GM12872 (cell line): ENCODE data around the gene CXXC5.

ENCODE experiments used
- CTCF ChIP-seq: IDR thresholded peaks from 3 replicates; pipeline ENCODE4 v1.5.1; 2011; ENCODE audit warnings: low read depth, mild to moderate bottlenecking, low read length, moderate library complexity; ENCODE audit not compliant: insufficient read depth

The CXXC5 gene

GRCh38 chr5:139699351-139699750 is 51.2 kb downstream of the CXXC5 start:
- no peak for TF ChIP-seq CTCF

DNA sequence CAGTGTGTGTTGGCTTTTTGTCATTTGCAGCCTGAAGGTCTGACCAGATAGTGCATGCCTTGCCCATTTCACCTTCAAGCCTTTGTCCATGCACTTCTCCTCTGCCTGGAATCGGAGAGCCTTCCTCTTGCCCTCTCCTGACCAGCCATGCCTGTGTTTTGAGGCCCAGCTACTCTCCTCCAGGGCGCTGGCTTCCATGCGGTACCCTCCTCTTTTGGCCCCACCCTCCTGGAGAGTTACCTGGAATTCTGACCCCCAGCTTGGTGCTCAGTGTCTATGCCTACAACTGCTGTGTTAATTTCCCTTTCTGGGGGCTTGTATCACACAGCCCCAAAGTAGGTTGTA is 52.5 kb downstream of the CXXC5 start:
- no peak for TF ChIP-seq CTCF

DNA sequence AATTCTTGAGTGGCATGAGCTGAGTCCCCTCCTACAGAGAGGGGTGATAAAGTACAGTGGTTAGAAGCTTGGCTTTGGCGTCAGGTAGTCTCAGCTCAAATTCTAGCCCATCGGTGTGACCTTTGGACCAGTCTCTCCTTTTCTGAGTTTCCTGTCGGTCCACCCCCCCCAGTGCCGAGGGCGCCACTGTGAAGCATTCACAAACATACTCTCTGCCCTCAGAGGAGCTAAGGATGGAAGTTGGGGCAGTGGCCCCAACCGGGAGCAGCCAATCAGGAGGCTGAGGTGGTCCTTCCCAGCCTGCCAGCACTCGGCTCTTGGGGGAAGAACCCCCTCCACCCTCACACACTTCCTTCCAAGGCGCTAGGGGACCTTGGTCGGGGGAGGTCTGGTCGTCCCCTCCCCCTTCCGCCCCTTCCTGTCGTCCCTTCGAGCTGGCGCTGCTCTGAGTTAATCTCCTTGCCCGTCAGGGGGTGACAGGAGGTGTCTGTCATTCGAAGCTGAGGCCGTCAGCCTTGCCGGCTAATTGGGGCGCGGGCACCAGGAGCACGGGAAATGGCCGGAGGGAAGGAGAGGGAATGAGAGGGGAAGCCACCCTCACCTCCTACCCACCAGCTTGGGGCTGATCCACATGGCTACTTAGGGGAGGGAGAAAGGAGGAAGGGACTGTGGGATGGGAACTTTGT is 53.0 kb downstream of the CXXC5 start:
- TF ChIP-seq CTCF = no peak

DNA sequence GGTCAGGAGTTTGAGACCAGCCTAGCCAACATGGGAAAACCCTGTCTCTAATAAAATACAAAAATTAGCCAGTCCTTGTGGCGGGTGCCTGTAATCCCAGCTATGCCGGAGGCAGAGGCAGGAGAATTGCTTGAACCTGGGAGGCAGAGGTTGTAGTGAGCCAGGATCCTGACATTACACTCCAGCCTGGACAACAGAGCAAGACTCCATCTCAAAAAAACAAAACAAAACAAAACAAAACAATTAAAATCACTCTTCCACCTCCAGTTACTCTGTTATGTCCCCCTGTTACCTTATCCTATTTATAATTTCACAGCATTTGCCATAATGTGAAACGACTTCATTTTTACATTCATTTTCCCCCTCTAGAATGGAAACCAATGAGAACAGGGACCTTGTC is 54.4 kb downstream of the CXXC5 start:
- TF ChIP-seq CTCF = no peak

DNA sequence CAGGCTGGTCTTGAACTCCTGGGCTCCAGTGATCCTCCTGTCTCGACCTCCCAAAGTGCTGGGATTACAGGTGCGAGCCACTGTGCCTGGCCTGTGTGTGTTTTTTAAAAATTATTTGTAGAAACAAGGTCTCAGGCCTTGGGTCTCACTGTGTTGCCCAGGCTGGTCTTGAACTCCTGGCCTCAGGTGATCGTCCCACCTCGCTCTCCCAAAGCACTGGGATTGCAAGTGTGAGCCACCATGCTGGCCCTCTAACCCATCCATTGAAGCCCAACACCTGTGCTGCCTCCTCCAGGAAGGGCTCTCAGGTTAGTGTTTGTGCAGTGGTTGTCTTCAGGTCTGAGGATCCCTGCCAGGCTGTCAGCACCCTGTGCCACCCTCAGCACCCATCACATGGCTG is 56.6 kb downstream of the CXXC5 start:
- no peak for TF ChIP-seq CTCF

DNA sequence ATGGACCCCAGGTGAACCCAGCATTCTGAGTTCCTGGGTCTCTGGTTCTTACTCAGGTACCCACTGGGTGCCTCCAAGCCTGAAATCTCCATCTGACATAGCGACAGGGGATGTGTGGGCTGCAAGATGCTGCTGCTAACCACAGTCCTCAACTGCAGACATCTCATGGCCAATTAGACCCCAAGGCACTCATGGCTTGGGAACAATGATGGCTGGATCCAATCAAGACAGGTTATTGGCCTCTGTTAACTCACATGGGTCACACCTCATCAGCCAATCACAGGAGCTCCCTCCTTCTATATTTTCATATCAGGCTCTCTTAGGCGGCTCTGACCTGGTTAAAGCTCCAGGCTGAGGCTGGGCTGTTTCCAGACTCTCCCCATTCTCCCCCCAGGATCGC is 57.0 kb downstream of the CXXC5 start:
- no peak for TF ChIP-seq CTCF

DNA sequence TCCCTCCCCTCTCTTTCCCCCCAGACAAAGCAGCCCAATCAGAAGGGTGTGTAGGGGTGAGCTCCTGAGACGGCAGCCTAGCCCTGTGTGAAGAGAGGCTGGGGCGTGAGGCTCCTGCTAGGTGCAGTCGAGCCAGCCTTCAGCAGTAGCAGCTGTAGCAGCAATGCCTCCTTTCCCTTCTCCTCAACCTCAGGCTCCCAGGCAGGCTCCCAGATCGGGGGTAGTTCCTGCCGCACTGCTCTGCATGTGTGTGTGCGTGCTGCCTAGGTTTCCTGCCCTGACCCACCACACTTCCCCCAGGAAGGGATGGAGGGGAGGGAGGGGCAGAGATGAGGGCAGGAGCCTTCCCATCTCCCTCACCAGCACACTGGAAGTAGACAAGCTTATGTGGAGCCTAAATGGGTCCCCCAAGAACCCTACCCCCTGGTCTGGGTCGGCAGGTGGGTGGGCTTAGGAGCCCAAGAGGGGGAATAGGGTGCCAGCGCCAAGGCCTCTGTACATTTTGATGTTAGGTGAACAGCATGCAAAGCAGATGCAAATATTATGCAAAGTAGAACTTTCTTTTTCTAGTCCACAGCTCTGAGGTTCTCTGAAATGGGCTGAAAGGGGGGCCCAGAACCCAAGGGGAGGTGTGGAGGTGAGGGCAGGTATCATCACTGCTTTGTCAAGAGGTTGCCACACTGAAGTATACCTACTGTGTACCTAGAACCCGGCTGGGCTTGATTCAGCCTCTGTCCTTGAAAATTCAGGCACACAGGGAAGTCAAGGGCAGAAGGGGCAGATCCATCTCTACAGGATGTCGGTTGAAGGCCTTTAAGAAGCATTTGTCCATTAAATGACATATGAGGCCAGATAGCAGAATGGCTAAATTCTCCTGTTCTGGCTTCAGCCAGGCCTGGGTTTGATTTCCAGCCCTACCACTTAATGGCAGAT is 57.8 kb downstream of the CXXC5 start:
- no peak for TF ChIP-seq CTCF
